GM23338 (cell line): ENCODE results near the gene FARP1.

Experiments used
- EZH2 ChIP-seq: fragments of 200-600 bp; sonication (generic); IDR thresholded peaks from one replicate; pipeline ENCODE4 v1.8.0; 2017; ENCODE audit warnings: antibody characterized with exemption, mild to moderate bottlenecking, low read depth; ENCODE audit not compliant: unreplicated experiment
- EZH2phosphoT487 ChIP-seq: fragments of 200-600 bp; sonication (generic); IDR thresholded peaks from one replicate; pipeline ENCODE4 v1.8.1; 2018; ENCODE audit warnings: antibody characterized with exemption; ENCODE audit not compliant: unreplicated experiment
- POLR2AphosphoS5 ChIP-seq: IDR thresholded peaks from 2 replicates; pipeline ENCODE4 v1.6.1; 2016; ENCODE audit warnings: antibody characterized with exemption, low read depth
- TF ChIP-seq, protein P1 (sequence below), 2 experiments: fragments of 200-600 bp in 1 of 2; sonication (generic) in 1 of 2; conservative IDR thresholded peaks; 2 replicates each; pipeline versions ENCODE4 v1.5.1 to v1.6.1; 2016 to 2017; ENCODE audit warnings: antibody characterized with exemption in 2 of 2, low read depth in 2 of 2, mild to moderate bottlenecking in 2 of 2, moderate library complexity in 1 of 2
- TF ChIP-seq, protein P2 (sequence below): IDR thresholded peaks from one replicate; pipeline ENCODE4 v1.6.1; 2018; ENCODE audit warnings: antibody characterized with exemption; ENCODE audit not compliant: unreplicated experiment

DNA sequence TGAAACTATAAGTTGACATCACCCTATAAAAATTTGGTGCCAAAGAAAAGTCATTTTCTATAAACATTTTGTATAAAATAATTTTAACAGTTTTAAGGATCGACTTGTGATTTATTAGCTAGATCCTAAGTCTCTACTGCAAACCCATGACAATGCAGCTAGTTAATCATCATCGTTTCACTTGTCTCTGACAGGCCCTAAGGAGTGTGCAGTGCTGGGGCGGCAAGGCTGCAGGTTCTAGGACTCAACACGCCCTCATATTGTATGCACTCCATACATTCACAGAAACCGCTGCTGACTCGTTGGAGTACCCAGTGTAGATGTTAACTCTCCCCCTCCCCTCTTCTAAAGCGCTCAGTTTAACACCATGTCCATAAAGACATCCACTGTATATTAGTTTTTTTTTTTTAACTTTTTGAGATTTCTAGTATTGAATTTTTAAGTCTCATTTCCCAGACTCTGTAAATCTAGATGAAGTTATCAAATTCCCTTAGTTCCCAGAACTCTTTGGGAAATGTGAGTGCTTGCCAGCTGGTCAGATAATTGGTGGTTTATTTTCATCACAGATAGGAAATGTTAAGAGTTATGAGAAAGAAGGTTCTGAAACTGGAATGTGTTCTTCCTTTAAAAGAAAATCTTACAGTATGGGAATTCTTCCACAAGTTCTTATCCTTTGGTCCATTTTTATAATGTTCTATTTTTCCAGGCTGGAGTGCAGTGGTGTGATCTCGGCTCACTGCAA lies 197.0 kb downstream of the FARP1 start:
- TF ChIP-seq, protein P1, sequence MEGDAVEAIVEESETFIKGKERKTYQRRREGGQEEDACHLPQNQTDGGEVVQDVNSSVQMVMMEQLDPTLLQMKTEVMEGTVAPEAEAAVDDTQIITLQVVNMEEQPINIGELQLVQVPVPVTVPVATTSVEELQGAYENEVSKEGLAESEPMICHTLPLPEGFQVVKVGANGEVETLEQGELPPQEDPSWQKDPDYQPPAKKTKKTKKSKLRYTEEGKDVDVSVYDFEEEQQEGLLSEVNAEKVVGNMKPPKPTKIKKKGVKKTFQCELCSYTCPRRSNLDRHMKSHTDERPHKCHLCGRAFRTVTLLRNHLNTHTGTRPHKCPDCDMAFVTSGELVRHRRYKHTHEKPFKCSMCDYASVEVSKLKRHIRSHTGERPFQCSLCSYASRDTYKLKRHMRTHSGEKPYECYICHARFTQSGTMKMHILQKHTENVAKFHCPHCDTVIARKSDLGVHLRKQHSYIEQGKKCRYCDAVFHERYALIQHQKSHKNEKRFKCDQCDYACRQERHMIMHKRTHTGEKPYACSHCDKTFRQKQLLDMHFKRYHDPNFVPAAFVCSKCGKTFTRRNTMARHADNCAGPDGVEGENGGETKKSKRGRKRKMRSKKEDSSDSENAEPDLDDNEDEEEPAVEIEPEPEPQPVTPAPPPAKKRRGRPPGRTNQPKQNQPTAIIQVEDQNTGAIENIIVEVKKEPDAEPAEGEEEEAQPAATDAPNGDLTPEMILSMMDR (conservative IDR thresholded peaks at IDR 0.05; ENCODE audit: low read depth in 2 of 2): no peak
- TF ChIP-seq POLR2AphosphoS5 (no peak), EZH2phosphoT487 (no peak), EZH2 (no peak)
- TF ChIP-seq, protein P2, sequence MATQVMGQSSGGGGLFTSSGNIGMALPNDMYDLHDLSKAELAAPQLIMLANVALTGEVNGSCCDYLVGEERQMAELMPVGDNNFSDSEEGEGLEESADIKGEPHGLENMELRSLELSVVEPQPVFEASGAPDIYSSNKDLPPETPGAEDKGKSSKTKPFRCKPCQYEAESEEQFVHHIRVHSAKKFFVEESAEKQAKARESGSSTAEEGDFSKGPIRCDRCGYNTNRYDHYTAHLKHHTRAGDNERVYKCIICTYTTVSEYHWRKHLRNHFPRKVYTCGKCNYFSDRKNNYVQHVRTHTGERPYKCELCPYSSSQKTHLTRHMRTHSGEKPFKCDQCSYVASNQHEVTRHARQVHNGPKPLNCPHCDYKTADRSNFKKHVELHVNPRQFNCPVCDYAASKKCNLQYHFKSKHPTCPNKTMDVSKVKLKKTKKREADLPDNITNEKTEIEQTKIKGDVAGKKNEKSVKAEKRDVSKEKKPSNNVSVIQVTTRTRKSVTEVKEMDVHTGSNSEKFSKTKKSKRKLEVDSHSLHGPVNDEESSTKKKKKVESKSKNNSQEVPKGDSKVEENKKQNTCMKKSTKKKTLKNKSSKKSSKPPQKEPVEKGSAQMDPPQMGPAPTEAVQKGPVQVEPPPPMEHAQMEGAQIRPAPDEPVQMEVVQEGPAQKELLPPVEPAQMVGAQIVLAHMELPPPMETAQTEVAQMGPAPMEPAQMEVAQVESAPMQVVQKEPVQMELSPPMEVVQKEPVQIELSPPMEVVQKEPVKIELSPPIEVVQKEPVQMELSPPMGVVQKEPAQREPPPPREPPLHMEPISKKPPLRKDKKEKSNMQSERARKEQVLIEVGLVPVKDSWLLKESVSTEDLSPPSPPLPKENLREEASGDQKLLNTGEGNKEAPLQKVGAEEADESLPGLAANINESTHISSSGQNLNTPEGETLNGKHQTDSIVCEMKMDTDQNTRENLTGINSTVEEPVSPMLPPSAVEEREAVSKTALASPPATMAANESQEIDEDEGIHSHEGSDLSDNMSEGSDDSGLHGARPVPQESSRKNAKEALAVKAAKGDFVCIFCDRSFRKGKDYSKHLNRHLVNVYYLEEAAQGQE: no peak
